HepG2 (cell line): ENCODE measurements around the gene EML2. TPM values are rescaled to one million over a fixed set of nuclear protein-coding genes. Genes with fewer than 3 reads are reported as not detected.

ENCODE experiments used
- ELF1 ChIP-seq: sonication (generic); formaldehyde crosslinking; IDR thresholded peaks from 2 replicates; pipeline ENCODE4 v1.4.0; 2020; ENCODE audit warnings: missing genetic modification reagents
- FOXM1 ChIP-seq: sonication (generic); formaldehyde crosslinking; IDR thresholded peaks from 2 replicates; pipeline ENCODE4 v1.5.0; 2020; ENCODE audit warnings: missing genetic modification reagents
- GLI4 ChIP-seq: sonication (generic); formaldehyde crosslinking; IDR thresholded peaks from 2 replicates; pipeline ENCODE4 v1.5.1; 2020; ENCODE audit warnings: missing genetic modification reagents, mild to moderate bottlenecking, moderate library complexity, borderline replicate concordance
- MEIS1 ChIP-seq: sonication (generic); formaldehyde crosslinking; IDR thresholded peaks from 2 replicates; pipeline ENCODE4 v1.9.0; 2021; ENCODE audit warnings: mild to moderate bottlenecking, missing genetic modification reagents, moderate library complexity, borderline replicate concordance
- PCBP1 ChIP-seq: fragments of 200-400 bp; formaldehyde crosslinking; IDR thresholded peaks from 2 replicates; pipeline ENCODE4 v1.6.1; 2017; ENCODE audit warnings: mild to moderate bottlenecking, low read depth, low read length, borderline replicate concordance
- PHB2 ChIP-seq: fragments of 450-650 bp; IDR thresholded peaks from 2 replicates; pipeline ENCODE4 v1.6.1; 2018; ENCODE audit not compliant: partially characterized antibody
- RARG ChIP-seq: sonication (generic); formaldehyde crosslinking; IDR thresholded peaks from 2 replicates; pipeline ENCODE4 v1.4.0; 2020; ENCODE audit warnings: low read depth, mild to moderate bottlenecking, missing genetic modification reagents
- RXRB ChIP-seq: IDR thresholded peaks from 2 replicates; pipeline ENCODE4 v1.6.1; 2016; ENCODE audit warnings: borderline replicate concordance, missing genetic modification reagents, missing compliant biosample characterization
- SMAD3 ChIP-seq: sonication (generic); formaldehyde crosslinking; IDR thresholded peaks from 2 replicates; pipeline ENCODE4 v1.4.0; 2020; ENCODE audit warnings: missing genetic modification reagents
- SMYD3 ChIP-seq: sonication (generic); formaldehyde crosslinking; IDR thresholded peaks from 2 replicates; pipeline ENCODE4 v1.8.1; 2023; ENCODE audit warnings: mild to moderate bottlenecking, missing genetic modification reagents
- U2AF1 ChIP-seq: fragments of 200-400 bp; formaldehyde crosslinking; optimal IDR thresholded peaks from 2 replicates; pipeline ENCODE3; 2017; ENCODE audit warnings: mild to moderate bottlenecking, low read depth, low read length
- ZMYM2 ChIP-seq: sonication (generic); formaldehyde crosslinking; IDR thresholded peaks from 2 replicates; pipeline ENCODE4 v1.8.0; 2022; ENCODE audit warnings: mild to moderate bottlenecking, missing genetic modification reagents
- ZNF180 ChIP-seq: sonication (generic); formaldehyde crosslinking; IDR thresholded peaks from 2 replicates; pipeline ENCODE4 v1.4.0; 2020; ENCODE audit warnings: low read depth, missing genetic modification reagents, borderline replicate concordance
- ZNF207 ChIP-seq: fragments of 450-650 bp; IDR thresholded peaks from 2 replicates; pipeline ENCODE4 v1.6.1; 2016; ENCODE audit warnings: antibody characterized with exemption, borderline replicate concordance
- ZNF558 ChIP-seq: sonication (generic); formaldehyde crosslinking; IDR thresholded peaks from 2 replicates; pipeline ENCODE4 v1.9.0; 2022; ENCODE audit warnings: mild to moderate bottlenecking, missing genetic modification reagents, borderline replicate concordance
- ZNF879 ChIP-seq: sonication (generic); formaldehyde crosslinking; IDR thresholded peaks from 2 replicates; pipeline ENCODE4 v1.8.1; 2023; ENCODE audit warnings: missing genetic modification reagents
- ZSCAN25 ChIP-seq: sonication (generic); formaldehyde crosslinking; IDR thresholded peaks from 2 replicates; pipeline ENCODE4 v1.8.0; 2022; ENCODE audit warnings: mild to moderate bottlenecking, missing genetic modification reagents
- polyA plus RNA-seq, 8 experiments: library from polyadenylated mRNA; depleted of rRNA in 3 of 8; stranded (reverse) in 7 of 8; unstranded in 1 of 8; fragments of >200 nt; fragmentation: Illumina TruSeq in 4 of 8; extraction: Trizol in 4 of 8; gene quantifications; 2 replicates each; pipeline versions ENCODE4 v1.2.1 to v1.2.3, GENCODE V29; 2011 to 2016; ENCODE audit warnings: low read depth in 4 of 8, missing spikeins in 1 of 8, mixed read lengths in 1 of 8; ENCODE audit not compliant: insufficient read depth in 1 of 8
- total RNA-seq, 5 experiments: library from RNA; depleted of rRNA; stranded (reverse); fragments of >200 nt; fragmentation: Illumina TruSeq; extraction: Trizol; gene quantifications; 2 replicates each; pipeline ENCODE4 v1.2.3, GENCODE V29; 2016; ENCODE audit warnings: low read depth in 1 of 5
- TF ChIP-seq, protein P1 (sequence below): sonication (generic); formaldehyde crosslinking; IDR thresholded peaks from 2 replicates; pipeline ENCODE4 v1.4.0; 2020; ENCODE audit warnings: missing genetic modification reagents
- TF ChIP-seq, protein P2 (sequence below): sonication (generic); formaldehyde crosslinking; IDR thresholded peaks from 2 replicates; pipeline ENCODE4 v1.5.0; 2020; ENCODE audit warnings: missing genetic modification reagents, mild to moderate bottlenecking, borderline replicate concordance
- TF ChIP-seq, protein P3 (sequence below): sonication (generic); formaldehyde crosslinking; IDR thresholded peaks from 2 replicates; pipeline ENCODE4 v1.4.0; 2020; ENCODE audit warnings: missing genetic modification reagents, mild to moderate bottlenecking, borderline replicate concordance
- TF ChIP-seq, protein P4 (sequence below): sonication (generic); formaldehyde crosslinking; IDR thresholded peaks from 2 replicates; pipeline ENCODE4 v1.5.0; 2020; ENCODE audit warnings: missing genetic modification reagents, mild to moderate bottlenecking, borderline replicate concordance
- TF ChIP-seq, protein P5 (sequence below): sonication (generic); IDR thresholded peaks from 2 replicates; pipeline ENCODE4 v1.6.1; 2016; ENCODE audit warnings: low read depth, borderline replicate concordance
- TF ChIP-seq, protein P6 (sequence below): sonication (generic); formaldehyde crosslinking; IDR thresholded peaks from 2 replicates; pipeline ENCODE4 v1.4.0; 2020; ENCODE audit warnings: missing genetic modification reagents

Gene EML2
- total and polyA plus RNA-seq, 2 of the 13 experiments (the other 11 are each of a cell fraction or from before 2014, with no cell fraction given): 7.3 to 12.9 TPM

DNA sequence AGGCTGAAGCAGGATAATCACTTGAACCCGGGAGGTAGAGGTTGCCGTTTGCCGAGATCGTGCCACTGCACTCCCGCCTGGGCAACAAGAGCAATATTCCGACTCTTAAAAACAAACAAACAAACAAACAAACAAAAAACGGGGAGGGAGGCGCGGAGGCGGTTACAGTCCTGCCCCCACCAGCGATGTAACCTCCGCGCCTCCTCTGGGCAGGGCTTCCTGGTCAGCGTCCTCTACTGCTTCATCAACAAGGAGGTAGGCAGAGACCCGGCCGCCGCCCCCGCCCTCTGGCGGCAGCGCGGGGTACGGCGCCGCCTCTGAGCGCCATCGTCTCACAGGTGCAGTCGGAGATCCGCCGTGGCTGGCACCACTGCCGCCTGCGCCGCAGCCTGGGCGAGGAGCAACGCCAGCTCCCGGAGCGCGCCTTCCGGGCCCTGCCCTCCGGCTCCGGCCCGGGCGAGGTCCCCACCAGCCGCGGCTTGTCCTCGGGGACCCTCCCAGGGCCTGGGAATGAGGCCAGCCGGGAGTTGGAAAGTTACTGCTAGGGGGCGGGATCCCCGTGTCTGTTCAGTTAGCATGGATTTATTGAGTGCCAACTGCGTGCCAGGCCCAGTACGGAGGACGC lies 42.3 kb upstream of the EML2 start (continued):
- TF ChIP-seq, protein P1, sequence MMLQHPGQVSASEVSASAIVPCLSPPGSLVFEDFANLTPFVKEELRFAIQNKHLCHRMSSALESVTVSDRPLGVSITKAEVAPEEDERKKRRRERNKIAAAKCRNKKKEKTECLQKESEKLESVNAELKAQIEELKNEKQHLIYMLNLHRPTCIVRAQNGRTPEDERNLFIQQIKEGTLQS: no peak
- TF ChIP-seq, protein P2, sequence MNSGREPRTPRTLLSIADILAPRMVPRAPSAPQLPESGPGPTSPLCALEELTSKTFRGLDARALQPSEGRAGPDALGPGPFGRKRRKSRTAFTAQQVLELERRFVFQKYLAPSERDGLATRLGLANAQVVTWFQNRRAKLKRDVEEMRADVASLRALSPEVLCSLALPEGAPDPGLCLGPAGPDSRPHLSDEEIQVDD (CRISPR knock-in tag): no peak
- TF ChIP-seq PHB2: no peak
- no peak for TF ChIP-seq ZNF558 (CRISPR knock-in tag)
- no peak; the same call in 1 of the 2 replicates for TF ChIP-seq GLI4
- TF ChIP-seq ZNF180 (CRISPR knock-in tag): no peak
- no peak for TF ChIP-seq ZMYM2 (CRISPR knock-in tag)
- TF ChIP-seq, protein P3, sequence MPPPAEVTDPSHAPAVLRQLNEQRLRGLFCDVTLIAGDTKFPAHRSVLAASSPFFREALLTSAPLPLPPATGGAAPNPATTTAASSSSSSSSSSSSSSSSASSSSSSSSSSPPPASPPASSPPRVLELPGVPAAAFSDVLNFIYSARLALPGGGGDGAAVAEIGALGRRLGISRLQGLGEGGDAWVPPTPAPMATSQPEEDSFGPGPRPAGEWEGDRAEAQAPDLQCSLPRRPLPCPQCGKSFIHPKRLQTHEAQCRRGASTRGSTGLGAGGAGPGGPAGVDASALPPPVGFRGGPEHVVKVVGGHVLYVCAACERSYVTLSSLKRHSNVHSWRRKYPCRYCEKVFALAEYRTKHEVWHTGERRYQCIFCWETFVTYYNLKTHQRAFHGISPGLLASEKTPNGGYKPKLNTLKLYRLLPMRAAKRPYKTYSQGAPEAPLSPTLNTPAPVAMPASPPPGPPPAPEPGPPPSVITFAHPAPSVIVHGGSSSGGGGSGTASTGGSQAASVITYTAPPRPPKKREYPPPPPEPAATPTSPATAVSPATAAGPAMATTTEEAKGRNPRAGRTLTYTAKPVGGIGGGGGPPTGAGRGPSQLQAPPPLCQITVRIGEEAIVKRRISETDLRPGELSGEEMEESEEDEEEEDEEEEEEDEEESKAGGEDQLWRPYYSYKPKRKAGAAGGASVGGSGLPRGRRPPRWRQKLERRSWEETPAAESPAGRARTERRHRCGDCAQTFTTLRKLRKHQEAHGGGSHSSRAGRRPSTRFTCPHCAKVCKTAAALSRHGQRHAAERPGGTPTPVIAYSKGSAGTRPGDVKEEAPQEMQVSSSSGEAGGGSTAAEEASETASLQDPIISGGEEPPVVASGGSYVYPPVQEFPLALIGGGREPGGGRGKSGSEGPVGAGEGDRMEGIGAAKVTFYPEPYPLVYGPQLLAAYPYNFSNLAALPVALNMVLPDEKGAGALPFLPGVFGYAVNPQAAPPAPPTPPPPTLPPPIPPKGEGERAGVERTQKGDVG (CRISPR knock-in tag): no peak
- TF ChIP-seq ZSCAN25: no peak
- TF ChIP-seq ZNF879 (CRISPR knock-in tag): no peak
- no peak for TF ChIP-seq ZNF207
- no peak for TF ChIP-seq SMAD3
- TF ChIP-seq U2AF1: no peak
- TF ChIP-seq RARG (CRISPR knock-in tag): no peak
- TF ChIP-seq, protein P4, sequence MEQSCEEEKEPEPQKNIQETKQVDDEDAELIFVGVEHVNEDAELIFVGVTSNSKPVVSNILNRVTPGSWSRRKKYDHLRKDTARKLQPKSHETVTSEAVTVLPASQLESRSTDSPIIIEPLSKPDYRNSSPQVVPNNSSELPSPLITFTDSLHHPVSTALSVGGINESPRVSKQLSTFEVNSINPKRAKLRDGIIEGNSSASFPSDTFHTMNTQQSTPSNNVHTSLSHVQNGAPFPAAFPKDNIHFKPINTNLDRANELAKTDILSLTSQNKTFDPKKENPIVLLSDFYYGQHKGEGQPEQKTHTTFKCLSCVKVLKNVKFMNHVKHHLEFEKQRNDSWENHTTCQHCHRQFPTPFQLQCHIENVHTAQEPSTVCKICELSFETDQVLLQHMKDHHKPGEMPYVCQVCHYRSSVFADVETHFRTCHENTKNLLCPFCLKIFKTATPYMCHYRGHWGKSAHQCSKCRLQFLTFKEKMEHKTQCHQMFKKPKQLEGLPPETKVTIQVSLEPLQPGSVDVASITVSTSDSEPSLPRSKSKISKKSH: no peak
- 0 out of 2 replicates have a peak, but pooled peaks have one; percentile 41 for TF ChIP-seq RXRB
- no peak for TF ChIP-seq FOXM1 (CRISPR knock-in tag)
- TF ChIP-seq MEIS1 (CRISPR knock-in tag): 0 out of 2 replicates have a peak, but pooled peaks have one; percentile 24
- TF ChIP-seq ELF1 (CRISPR knock-in tag): peak; percentile 76
- TF ChIP-seq, protein P5, sequence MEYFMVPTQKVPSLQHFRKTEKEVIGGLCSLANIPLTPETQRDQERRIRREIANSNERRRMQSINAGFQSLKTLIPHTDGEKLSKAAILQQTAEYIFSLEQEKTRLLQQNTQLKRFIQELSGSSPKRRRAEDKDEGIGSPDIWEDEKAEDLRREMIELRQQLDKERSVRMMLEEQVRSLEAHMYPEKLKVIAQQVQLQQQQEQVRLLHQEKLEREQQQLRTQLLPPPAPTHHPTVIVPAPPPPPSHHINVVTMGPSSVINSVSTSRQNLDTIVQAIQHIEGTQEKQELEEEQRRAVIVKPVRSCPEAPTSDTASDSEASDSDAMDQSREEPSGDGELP: no peak; the same call in 1 of the 2 replicates
- peak; percentile 31; the same call in 1 of the 2 replicates for TF ChIP-seq SMYD3 (CRISPR knock-in tag)
- no peak for TF ChIP-seq PCBP1
- TF ChIP-seq, protein P6, sequence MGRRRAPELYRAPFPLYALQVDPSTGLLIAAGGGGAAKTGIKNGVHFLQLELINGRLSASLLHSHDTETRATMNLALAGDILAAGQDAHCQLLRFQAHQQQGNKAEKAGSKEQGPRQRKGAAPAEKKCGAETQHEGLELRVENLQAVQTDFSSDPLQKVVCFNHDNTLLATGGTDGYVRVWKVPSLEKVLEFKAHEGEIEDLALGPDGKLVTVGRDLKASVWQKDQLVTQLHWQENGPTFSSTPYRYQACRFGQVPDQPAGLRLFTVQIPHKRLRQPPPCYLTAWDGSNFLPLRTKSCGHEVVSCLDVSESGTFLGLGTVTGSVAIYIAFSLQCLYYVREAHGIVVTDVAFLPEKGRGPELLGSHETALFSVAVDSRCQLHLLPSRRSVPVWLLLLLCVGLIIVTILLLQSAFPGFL (CRISPR knock-in tag): no peak
